Common myeloid progenitor, CD34-positive (primary cell): ENCODE data around the gene SUGCT.

Experiments used
- CTCF ChIA-PET: fragments of 350-600 bp; sonication (Branson Sonifier 250); formaldehyde crosslinking; loops from one replicate; lab custom pipeline; 2021; ENCODE audit warnings: antibody characterized with exemption; lab: Charles Lee
- POLR2A ChIA-PET: fragments of 350-600 bp; sonication (Branson Sonifier 250); formaldehyde crosslinking; loops from one replicate; lab custom pipeline; 2021; ENCODE audit warnings: antibody characterized with exemption; lab: Charles Lee
- DNase-seq, 3 donors: peaks; one replicate each; pipeline versions ENCODE4 v3.0.0 to v3.0.0-alpha.2; 2013
- H3K27ac ChIP-seq, 2 experiments: 1 replicate in 1 of 2; 2 replicates in 1 of 2; pipeline ENCODE4 v1.7.0; 2013; ENCODE audit warnings: inconsistent platforms in 2 of 2, low read length in 2 of 2, mild to moderate bottlenecking in 2 of 2, low read depth in 1 of 2, moderate library complexity in 1 of 2; ENCODE audit not compliant: severe bottlenecking in 2 of 2, insufficient read depth in 1 of 2, poor library complexity in 1 of 2
- H3K27me3 ChIP-seq, 5 experiments: replicated peaks in 2 of 5; 1 replicate in 3 of 5; 2 replicates in 2 of 5; pipeline versions ENCODE4 v1.6.1 to v1.7.0; 2013; ENCODE audit warnings: low read length in 4 of 5, mild to moderate bottlenecking in 2 of 5, moderate library complexity in 2 of 5, inconsistent platforms in 1 of 5; ENCODE audit not compliant: insufficient read depth in 5 of 5, control insufficient read depth in 4 of 5
- H3K36me3 ChIP-seq, 4 experiments: 1 replicate in 2 of 4; 2 replicates in 2 of 4; pipeline versions ENCODE4 v1.6.1 to v1.7.0; 2013; ENCODE audit warnings: low read length in 3 of 4, control low read depth in 1 of 4, mild to moderate bottlenecking in 1 of 4; ENCODE audit not compliant: control insufficient read depth in 4 of 4, insufficient read depth in 4 of 4
- H3K4me1 ChIP-seq, 4 experiments: 1 replicate in 3 of 4; 2 replicates in 1 of 4; pipeline versions ENCODE4 v1.6.1 to v1.7.1; 2013; ENCODE audit warnings: low read length in 3 of 4, mild to moderate bottlenecking in 3 of 4, control low read depth in 1 of 4, inconsistent platforms in 1 of 4, moderate library complexity in 1 of 4; ENCODE audit not compliant: control insufficient read depth in 4 of 4, insufficient read depth in 4 of 4; ENCODE audit errors: control extremely low read depth in 1 of 4
- H3K4me3 ChIP-seq, 7 experiments: 1 replicate in 4 of 7; 2 replicates in 3 of 7; pipeline versions ENCODE4 v1.5.1 to v1.7.0; 2013; ENCODE audit warnings: mild to moderate bottlenecking in 7 of 7, low read length in 6 of 7, moderate library complexity in 6 of 7, inconsistent platforms in 2 of 7, low read depth in 2 of 7, control low read depth in 1 of 7; ENCODE audit not compliant: insufficient read depth in 4 of 7, control insufficient read depth in 1 of 7; ENCODE audit errors: extremely low read depth in 1 of 7
- H3K9me3 ChIP-seq, 5 experiments: 1 replicate in 4 of 5; 2 replicates in 1 of 5; pipeline versions ENCODE4 v1.6.1 to v1.7.1; 2013; ENCODE audit warnings: low read length in 4 of 5, mild to moderate bottlenecking in 2 of 5, inconsistent platforms in 1 of 5, low read depth in 1 of 5, moderate library complexity in 1 of 5; ENCODE audit not compliant: control insufficient read depth in 4 of 5, insufficient read depth in 2 of 5; ENCODE audit errors: control extremely low read depth in 1 of 5
- WGBS: methylation state at CpG from one replicate; pipeline ENCODE4 v1.1.5; 2013; ENCODE audit not compliant: insufficient coverage; 5-methylcytosine and 5-hydroxymethylcytosine counted together

SUGCT gene

GRCh38 chr7:40608321-40609075 is 473.7 kb downstream of the SUGCT start:
- H3K9me3 ChIP-seq: no peaks in the 10 kb centered on the region
- 100% methylated on average over 1 of the region's 5 CpGs for WGBS
- no peaks in the 10 kb centered on the region for H3K27me3 ChIP-seq
- H3K27ac ChIP-seq: no peak overlapping the region
- CTCF ChIA-PET: interaction anchor here (0.6 to 4.7 kb wide), 4 partner anchors 44 to 283 kb away, joined by 3 to 30 read pairs (median 4); no protein-coding TSS in a partner anchor
- POLR2A ChIA-PET: interaction anchor here (0.7 kb wide), 1 partner anchor 393 kb away, joined by 5 read pairs; no protein-coding TSS in a partner anchor
- DNase-seq: no peak
- H3K4me3 ChIP-seq: no peak overlapping the region
- H3K36me3 ChIP-seq: no peaks in the 10 kb centered on the region
- H3K4me1 ChIP-seq: peaks cover 0 to 8% (median 3%) of the 10 kb centered on the region in 4 experiments

GRCh38 chr7:40610461-40610860 is 475.7 kb downstream of the SUGCT start:
- H3K27ac ChIP-seq: no peak overlapping the region
- H3K9me3 ChIP-seq: no peaks in the 10 kb centered on the region
- H3K27me3 ChIP-seq: no peaks in the 10 kb centered on the region
- peaks cover 0 to 4% (median 0%) of the 10 kb centered on the region in 4 experiments for H3K4me1 ChIP-seq
- ChIA-PET CTCF (interaction anchor here (0.7 to 1.6 kb wide), 2 partner anchors 10 to 378 kb away, joined by 4 read pairs; no protein-coding TSS in a partner anchor), POLR2A (no interaction called here)
- H3K4me3 ChIP-seq: no peak overlapping the region
- 80% methylated on average over 1 of the region's 4 CpGs for WGBS
- no peaks in the 10 kb centered on the region for H3K36me3 ChIP-seq
- DNase-seq: no peak

- H3K9me3 ChIP-seq: no peaks in the 10 kb centered on the region
- WGBS: no CpG with 5 or more reads among the region's 2 CpGs
- DNase-seq: no peak
- no peak overlapping the region for H3K4me3 ChIP-seq
- H3K27me3 ChIP-seq: no peaks in the 10 kb centered on the region
- H3K36me3 ChIP-seq: no peaks in the 10 kb centered on the region
- H3K27ac ChIP-seq: no peak overlapping the region
- ChIA-PET POLR2A (no interaction called here), CTCF (interaction anchor here (1.4 kb wide), 1 partner anchor 281 kb away, joined by 3 read pairs; no protein-coding TSS in a partner anchor)
- H3K4me1 ChIP-seq: peaks cover 0 to under 1% (median 0%) of the 10 kb centered on the region in 4 experiments
Observed at GRCh38 chr7:40611095-40611871, 476.5 kb downstream of the SUGCT start.

DNA sequence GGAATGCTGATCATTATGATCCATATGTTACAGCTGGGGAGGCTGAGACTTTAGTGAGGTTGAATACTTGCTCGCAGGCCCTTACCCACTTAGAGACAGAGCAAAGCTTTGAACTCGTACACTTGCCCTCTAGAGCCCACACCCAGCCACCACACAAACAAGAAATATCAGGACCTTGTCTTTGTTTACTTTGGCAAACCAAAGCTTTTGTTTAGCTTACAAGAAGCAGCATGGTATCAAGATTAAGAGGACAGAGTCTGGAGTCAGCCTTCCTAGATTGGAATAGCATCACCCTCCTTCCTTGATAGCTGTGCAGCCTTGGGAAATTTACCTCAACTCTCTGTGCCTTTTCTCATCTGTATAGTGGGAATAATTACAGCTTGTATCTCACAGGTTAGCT is 477.5 kb downstream of the SUGCT start:
- H3K27ac ChIP-seq: no peak overlapping the region
- no peaks in the 10 kb centered on the region for H3K36me3 ChIP-seq
- no peak for DNase-seq
- H3K4me3 ChIP-seq: no peak overlapping the region
- 80% methylated on average over 1 of the region's 2 CpGs for WGBS
- no peaks in the 10 kb centered on the region for H3K27me3 ChIP-seq
- H3K9me3 ChIP-seq: no peaks in the 10 kb centered on the region
- ChIA-PET POLR2A (no interaction called here), CTCF (interaction anchor here (1.1 to 1.4 kb wide), 2 partner anchors 282 to 284 kb away, joined by 3 read pairs; no protein-coding TSS in a partner anchor)
- H3K4me1 ChIP-seq: no peaks in the 10 kb centered on the region

DNA sequence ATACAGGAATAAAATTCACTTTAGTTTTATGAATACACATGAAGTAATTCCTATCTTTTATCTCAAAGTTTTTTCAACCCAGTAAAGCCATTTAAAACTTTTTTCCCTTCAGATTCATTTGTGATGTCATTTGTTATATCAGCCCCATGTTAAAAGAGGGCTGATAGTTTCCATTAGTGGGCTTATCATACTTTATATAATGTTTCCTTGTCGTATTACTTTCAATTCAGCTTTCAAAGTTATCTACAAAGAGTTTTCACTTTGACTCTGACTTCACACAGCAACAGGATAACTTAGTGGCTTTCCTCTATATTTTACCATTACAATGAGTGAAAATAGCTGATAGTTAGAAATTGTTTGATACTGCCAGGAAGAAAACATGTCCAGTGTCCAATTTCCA is 484.8 kb downstream of the SUGCT start:
- H3K27ac ChIP-seq: no peak overlapping the region
- ChIA-PET CTCF (interaction anchor here (1.3 to 1.8 kb wide), 3 partner anchors 10 to 24 kb away, joined by 4 to 6 read pairs (median 4); no protein-coding TSS in a partner anchor), POLR2A (no interaction called here)
- no peaks in the 10 kb centered on the region for H3K9me3 ChIP-seq
- H3K4me3 ChIP-seq: no peak overlapping the region
- no CpG with 5 or more reads among the region's 1 CpG for WGBS
- no peaks in the 10 kb centered on the region for H3K36me3 ChIP-seq
- no peaks in the 10 kb centered on the region for H3K27me3 ChIP-seq
- no peak for DNase-seq
- H3K4me1 ChIP-seq: no peaks in the 10 kb centered on the region

GRCh38 chr7:40621592-40621998 is 486.8 kb downstream of the SUGCT start:
- POLR2A ChIA-PET: no interaction called here
- Histone ChIP-seq H3K4me1 (no peaks in the 10 kb centered on the region), H3K36me3 (no peaks in the 10 kb centered on the region), H3K27ac (no peak overlapping the region), H3K9me3 (no peaks in the 10 kb centered on the region), H3K27me3 (no peaks in the 10 kb centered on the region), H3K4me3 (no peak overlapping the region)
- WGBS: 97% methylated on average over 4 of the region's 4 CpGs
- no peak for DNase-seq
- CTCF ChIA-PET: no interaction called here
